ENCODE data around the gene OLA1.
"Not testable (repeated sequence)": the region's sequence is repeated elsewhere in the genome, so short reads cannot be mapped to it uniquely, and the experiment has no call there.

The OLA1 gene

GRCh38 chr2:174248187-174248997 is at the start of gene OLA1:
Gene OLA1, minus strand, starts transcription at chr2:174248532. Its CDS starts 1,717 bp downstream, at chr2:174246815.
- in situ Hi-C loops (cut with HindIII; ENCODE audit: low sequenced_read_pairs): no loop called here

GRCh38 chr2:174292908-174293307 is 44.6 kb upstream of the OLA1 start:
- in situ Hi-C loops (cut with HindIII; ENCODE audit: low sequenced_read_pairs): no loop called here

- in situ Hi-C loops (cut with HindIII; ENCODE audit: low sequenced_read_pairs): no loop called here
These were observed 37.8 kb upstream of the OLA1 start for GRCh38 chr2:174286172-174286571.

- in situ Hi-C loops (cut with HindIII; ENCODE audit: low sequenced_read_pairs): no loop called here
These were observed 34.1 kb upstream of the OLA1 start for GRCh38 chr2:174282441-174282840.

GRCh38 chr2:174281736-174282135 is 33.4 kb upstream of the OLA1 start:
- in situ Hi-C loops (cut with HindIII; ENCODE audit: low sequenced_read_pairs): no loop called here

DNA sequence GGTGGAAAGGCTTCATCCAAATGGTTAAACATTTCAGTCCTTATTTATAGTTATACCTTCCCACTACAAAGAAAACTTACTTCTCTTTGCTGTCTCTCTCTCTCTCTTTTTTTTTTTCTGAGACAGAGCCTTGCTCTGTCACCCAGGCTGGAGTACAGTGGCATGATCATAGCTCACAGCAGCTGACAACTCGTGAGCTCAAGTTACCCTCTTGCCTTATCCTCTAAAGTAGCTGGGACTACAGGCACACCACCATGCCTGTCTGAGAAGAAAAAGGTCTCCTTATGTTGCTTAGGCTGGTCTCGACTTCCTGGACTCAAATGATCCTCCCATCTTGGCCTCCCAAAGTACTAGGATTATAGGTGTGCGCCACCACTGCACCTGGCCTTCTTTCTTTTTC is 32.3 kb upstream of the OLA1 start:
- in situ Hi-C loops (cut with HindIII; ENCODE audit: low sequenced_read_pairs): no loop called here

DNA sequence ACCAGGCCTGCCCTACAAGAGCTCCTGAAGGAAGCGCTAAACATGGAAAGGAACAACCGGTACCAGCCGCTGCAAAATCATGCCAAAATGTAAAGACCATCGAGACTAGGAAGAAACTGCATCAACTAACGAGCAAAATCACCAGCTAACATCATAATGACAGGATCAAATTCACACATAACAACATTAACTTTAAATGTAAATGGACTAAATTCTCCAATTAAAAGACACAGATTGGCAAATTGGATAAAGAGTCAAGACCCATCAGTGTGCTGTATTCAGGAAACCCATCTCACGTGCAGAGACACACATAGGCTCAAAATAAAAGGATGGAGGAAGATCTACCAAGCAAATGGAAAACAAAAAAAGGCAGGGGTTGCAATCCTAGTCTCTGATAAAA is 21.9 kb upstream of the OLA1 start:
- in situ Hi-C loops (cut with HindIII; ENCODE audit: low sequenced_read_pairs): not testable (repeated sequence)

- in situ Hi-C loops (cut with HindIII; ENCODE audit: low sequenced_read_pairs): no loop called here
These were observed 18.0 kb upstream of the OLA1 start for GRCh38 chr2:174266288-174266687.

GRCh38 chr2:174263997-174264396 is 15.7 kb upstream of the OLA1 start:
- in situ Hi-C loops (cut with HindIII; ENCODE audit: low sequenced_read_pairs): no loop called here

- in situ Hi-C loops (cut with HindIII; ENCODE audit: low sequenced_read_pairs): no loop called here
These were observed 11.6 kb upstream of the OLA1 start for GRCh38 chr2:174259981-174260380.

- in situ Hi-C loops (cut with HindIII; ENCODE audit: low sequenced_read_pairs): no loop called here
These were observed 5.9 kb upstream of the OLA1 start for GRCh38 chr2:174254267-174254666.

DNA sequence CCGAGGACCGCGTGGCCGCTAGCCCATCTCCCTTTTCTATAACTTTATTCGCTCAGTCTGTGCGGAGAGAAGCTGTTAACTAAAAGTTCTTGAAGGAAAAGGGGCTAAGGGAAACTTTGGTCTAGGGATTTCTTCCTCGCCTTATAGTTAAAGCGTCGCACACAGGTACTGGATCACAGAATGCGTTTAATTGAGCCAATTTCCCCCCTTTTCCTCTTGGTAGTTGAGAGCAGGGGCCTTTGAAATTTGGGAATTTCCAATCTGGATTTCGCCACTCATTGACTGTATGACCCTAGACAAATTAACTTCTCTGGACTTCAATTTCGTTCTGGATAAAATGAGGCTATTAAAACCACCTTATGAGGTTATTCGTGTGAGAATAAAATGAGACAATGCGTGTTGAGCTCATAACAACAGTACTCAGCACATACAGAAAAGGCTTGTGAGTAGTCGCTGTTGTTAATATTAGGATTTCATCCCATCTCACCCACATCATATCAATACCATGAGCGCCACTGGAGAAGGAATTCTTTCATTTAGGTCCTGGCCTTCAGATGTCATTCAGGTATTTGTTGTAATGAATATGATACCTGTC is 763 bp upstream of the OLA1 start:
- in situ Hi-C loops (cut with HindIII; ENCODE audit: low sequenced_read_pairs): no loop called here

GRCh38 chr2:174247474-174248186 is 702 bp downstream of the OLA1 start:
- in situ Hi-C loops (cut with HindIII; ENCODE audit: low sequenced_read_pairs): no loop called here

- in situ Hi-C loops (cut with HindIII; ENCODE audit: low sequenced_read_pairs): no loop called here
These were observed 1.4 kb downstream of the OLA1 start for GRCh38 chr2:174246944-174247381.

- in situ Hi-C loops (cut with HindIII; ENCODE audit: low sequenced_read_pairs): not testable (repeated sequence)
These were observed 2.7 kb downstream of the OLA1 start for GRCh38 chr2:174245628-174246027.

- in situ Hi-C loops (cut with HindIII; ENCODE audit: low sequenced_read_pairs): no loop called here
These were observed 3.3 kb downstream of the OLA1 start for GRCh38 chr2:174245065-174245464.

- in situ Hi-C loops (cut with HindIII; ENCODE audit: low sequenced_read_pairs): no loop called here
These were observed 4.5 kb downstream of the OLA1 start for GRCh38 chr2:174243812-174244211.

DNA sequence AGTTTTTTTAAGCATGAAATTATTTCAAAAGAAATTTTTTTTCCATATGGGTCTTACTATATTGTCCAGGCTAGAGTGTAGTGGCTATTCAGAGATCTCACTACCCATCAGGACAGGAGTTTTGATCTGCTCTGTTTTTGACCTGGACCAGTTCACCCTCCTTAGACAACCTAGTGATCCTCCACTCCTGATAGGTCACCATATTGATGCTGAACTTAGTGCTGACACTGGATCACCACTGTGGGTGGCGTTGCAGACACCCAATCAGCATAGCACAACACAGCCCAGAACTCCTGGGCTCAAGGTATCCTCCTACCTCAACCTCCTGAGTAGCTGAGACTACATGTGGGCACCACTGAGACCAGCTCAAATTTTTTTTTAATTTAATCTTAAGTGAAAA is 8.2 kb downstream of the OLA1 start:
- in situ Hi-C loops (cut with HindIII; ENCODE audit: low sequenced_read_pairs): no loop called here

GRCh38 chr2:174236429-174236828 is 11.9 kb downstream of the OLA1 start:
- in situ Hi-C loops (cut with HindIII; ENCODE audit: low sequenced_read_pairs): no loop called here

GRCh38 chr2:174235680-174236079 is 12.7 kb downstream of the OLA1 start:
- in situ Hi-C loops (cut with HindIII; ENCODE audit: low sequenced_read_pairs): no loop called here

DNA sequence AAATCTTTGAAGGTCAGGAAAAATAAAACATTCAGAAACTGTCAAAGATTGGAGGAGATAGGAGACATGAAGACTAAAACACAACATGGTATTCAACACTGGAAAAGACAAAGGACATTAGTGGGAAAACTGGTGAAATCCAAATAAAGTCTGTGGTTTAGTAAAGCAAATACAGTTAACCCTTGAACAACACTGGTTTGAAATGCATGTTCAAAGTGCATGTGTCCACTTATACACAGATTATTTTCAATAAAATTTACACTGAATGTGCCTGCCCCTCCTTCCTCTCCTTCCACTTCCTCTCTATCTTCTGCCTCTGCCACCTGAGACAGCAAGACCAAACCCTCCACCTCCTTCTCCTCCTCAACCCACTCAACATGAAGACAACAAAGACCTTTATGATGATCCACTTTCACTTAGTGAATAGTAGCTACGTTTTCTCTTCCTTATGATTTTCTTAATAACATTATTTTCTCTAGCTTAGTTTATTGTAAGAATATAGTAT is 14.5 kb downstream of the OLA1 start:
- in situ Hi-C loops (cut with HindIII; ENCODE audit: low sequenced_read_pairs): no loop called here

- in situ Hi-C loops (cut with HindIII; ENCODE audit: low sequenced_read_pairs): no loop called here
These were observed 20.6 kb downstream of the OLA1 start for GRCh38 chr2:174227748-174228147.

All from DLD1 (cell line).